ENCODE data around the gene SGMS1.

DNA sequence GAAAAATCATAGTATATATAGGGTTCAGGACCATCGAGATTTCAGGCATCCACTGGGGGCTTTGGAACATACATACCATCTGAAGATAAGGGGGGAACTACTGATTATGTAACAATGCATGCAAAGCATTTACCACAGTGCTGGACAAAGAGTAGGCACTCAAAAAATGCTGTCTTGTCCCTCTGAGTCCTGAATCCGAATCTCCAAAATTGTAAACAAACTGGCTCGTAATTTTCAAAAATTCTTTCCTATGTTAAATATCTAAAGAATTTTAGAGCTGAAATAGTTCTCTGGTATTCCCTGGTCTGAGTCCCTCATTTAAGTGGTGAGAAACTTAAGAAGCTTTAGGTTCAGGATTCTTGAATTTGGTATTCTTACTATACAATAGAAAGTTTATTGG lies 204.7 kb downstream of the SGMS1 start:
- TF ChIP-seq, protein P1, sequence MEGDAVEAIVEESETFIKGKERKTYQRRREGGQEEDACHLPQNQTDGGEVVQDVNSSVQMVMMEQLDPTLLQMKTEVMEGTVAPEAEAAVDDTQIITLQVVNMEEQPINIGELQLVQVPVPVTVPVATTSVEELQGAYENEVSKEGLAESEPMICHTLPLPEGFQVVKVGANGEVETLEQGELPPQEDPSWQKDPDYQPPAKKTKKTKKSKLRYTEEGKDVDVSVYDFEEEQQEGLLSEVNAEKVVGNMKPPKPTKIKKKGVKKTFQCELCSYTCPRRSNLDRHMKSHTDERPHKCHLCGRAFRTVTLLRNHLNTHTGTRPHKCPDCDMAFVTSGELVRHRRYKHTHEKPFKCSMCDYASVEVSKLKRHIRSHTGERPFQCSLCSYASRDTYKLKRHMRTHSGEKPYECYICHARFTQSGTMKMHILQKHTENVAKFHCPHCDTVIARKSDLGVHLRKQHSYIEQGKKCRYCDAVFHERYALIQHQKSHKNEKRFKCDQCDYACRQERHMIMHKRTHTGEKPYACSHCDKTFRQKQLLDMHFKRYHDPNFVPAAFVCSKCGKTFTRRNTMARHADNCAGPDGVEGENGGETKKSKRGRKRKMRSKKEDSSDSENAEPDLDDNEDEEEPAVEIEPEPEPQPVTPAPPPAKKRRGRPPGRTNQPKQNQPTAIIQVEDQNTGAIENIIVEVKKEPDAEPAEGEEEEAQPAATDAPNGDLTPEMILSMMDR (IDR thresholded peaks at IDR 0.05), result no peak
- TF ChIP-seq POLR2A (IDR thresholded peaks at IDR 0.05), result no peak
